ENCODE results near the gene STK32B.

STK32B gene

GRCh38 chr4:5127556-5127955 is 76.3 kb downstream of the STK32B start:
- DNase-seq = no peak

DNA sequence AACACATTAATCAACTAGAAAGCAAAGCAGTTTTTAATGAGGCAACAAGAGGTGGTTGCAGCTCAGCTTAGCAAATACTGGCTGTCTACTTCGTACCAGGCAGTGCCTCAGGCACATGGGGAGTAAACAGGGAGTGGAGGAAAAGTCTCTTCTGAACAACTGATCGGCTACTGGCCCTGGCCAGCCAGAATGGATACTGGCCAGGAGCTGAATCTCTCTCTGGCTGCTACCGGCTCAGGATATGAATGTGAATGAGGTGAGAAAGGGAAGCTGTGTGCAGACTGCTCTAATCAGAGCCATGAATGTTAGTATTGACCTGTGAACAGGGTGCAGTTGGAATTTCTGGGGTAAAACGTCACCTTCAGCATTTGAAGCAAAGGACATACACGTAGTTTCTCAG is 77.3 kb downstream of the STK32B start:
- DNase-seq = no peak

- no peak for DNase-seq
These were observed 81.9 kb downstream of the STK32B start for GRCh38 chr4:5133201-5133600.

GRCh38 chr4:5133933-5134594 is 82.8 kb downstream of the STK32B start:
- DNase-seq = no peak

DNA sequence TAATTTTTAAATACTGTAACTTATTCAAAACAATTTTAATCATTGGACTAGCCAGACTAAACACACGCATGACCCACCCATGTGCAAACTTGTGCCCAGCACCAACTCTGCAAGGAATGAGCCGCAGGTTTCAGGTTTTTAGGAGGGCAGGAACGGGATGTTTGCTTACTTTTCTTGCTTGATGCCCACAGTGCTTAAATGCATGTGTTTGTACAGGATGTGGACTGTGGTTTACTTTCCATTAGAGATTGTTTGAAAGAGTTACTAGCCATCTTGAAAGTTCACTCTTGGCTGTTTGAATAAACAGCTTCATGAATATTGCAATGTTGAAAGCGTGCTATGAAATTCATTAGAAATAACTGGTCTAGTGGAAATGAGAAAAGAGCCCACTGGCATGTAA is 83.3 kb downstream of the STK32B start:
- DNase-seq = no peak

GRCh38 chr4:5137226-5137625 is 85.9 kb downstream of the STK32B start:
- no peak for DNase-seq

GRCh38 chr4:5137927-5138326 is 86.6 kb downstream of the STK32B start:
- DNase-seq = no peak

DNA sequence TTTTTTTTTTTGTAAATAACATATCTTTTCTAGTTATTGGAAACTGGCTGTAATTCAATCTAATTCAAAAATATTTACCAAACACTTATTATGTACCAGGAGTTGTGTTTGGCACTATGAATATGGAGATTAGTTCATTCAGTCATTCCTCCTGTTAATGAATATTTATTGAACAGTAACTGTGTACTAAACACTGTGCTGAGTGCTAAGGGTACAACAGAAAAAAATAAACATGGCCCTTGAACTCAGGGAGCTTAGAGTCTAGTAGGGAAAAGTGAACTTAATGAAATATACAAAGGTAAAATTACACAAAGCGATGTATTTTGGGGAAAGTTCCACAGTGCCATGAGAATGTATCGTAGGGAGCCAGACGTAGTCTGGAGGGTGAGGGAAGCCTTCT is 87.1 kb downstream of the STK32B start:
- no peak for DNase-seq

- DNase-seq = no peak
These were observed 87.9 kb downstream of the STK32B start for GRCh38 chr4:5139141-5139540.

GRCh38 chr4:5141802-5142201 is 90.5 kb downstream of the STK32B start:
- DNase-seq = no peak

- peak; percentile 25 for DNase-seq
These were observed 91.4 kb downstream of the STK32B start for GRCh38 chr4:5142726-5143125.

DNA sequence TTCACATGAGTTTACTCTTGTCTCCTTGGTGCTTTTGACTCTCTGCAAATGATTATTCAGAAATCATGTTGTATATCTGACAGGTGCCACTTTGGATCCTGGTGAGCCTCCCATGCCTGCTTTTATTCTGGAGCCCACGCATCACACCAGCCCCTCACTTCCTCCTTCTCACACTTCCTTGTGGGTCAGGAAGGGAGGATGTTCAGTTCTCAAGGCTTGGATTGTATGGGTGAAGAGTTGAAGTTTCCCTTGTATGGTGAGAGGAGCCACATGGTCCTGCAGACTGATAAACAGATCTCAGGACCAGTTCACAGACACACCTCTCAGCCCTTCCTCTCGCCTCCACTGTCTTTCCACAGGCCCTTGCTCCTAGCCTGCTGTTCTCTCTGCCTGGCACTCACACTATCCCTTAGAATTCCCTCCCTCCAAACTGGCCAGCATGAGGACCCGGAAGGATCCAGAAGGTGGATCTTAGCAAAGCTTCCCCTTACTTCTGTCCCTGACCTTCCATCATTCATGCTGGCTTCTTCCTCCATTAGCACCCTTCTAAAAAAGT is 92.1 kb downstream of the STK32B start:
- no peak for DNase-seq

GRCh38 chr4:5143940-5144339 is 92.7 kb downstream of the STK32B start:
- no peak for DNase-seq

GRCh38 chr4:5144384-5144783 is 93.1 kb downstream of the STK32B start:
- DNase-seq = peak; percentile 50

DNA sequence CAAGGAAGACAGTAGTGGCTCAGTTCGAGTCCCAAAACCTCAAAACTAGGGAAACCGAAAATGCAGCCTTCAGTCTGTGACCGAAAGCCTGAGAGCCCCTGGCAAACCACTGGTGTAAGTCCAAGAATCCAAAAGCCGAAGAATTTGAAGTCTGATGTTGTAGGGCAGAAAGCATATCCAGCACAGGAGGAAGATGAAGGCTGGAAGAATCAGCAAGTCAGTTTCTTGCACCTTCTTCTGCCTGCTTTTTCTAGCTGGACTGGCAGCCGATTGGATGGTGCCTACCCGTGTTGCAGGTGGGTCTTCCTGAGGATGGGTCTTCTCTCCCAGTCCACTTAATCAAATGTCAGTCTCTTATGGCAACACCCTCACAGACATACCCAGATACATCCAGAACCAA is 95.0 kb downstream of the STK32B start:
- DNase-seq = no peak

DNA sequence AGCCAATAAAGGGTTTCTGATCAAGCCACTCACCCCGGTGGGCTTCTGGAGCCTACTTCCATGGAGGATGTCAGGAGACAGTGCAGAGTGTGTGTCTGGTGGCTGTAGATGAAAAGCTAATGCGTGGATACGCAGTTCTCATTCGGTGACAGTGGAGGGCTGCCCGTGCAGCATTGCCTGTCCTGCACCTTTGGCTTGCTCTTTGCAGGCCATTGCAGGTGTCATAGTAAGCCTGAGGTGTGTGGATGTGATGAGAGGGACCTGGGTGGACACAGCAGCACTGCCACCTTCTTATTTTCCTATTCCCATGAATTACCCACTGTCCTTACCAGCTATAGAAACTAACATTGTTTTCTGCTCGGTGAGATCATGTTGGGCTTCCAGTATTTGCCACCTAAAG is 101.2 kb downstream of the STK32B start:
- DNase-seq = no peak

DNA sequence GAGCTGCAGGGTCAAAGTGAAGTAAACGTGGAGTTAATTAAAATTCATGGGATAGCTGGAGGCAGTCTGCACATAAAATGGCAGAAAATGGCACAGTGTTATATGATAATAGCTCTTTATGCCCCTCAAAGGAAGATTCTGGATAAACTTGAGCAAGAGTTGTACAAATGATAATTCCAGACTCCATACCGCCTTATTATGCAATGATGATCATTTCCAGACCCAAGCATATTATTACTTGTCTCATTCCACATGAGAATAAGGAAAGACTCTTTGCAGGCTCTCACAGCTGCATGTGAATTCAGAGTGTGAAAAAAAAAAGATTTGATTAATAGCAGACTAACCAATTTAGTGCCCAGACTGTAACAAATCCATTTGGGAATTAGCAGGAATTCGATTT is 105.4 kb downstream of the STK32B start:
- DNase-seq = no peak

DNA sequence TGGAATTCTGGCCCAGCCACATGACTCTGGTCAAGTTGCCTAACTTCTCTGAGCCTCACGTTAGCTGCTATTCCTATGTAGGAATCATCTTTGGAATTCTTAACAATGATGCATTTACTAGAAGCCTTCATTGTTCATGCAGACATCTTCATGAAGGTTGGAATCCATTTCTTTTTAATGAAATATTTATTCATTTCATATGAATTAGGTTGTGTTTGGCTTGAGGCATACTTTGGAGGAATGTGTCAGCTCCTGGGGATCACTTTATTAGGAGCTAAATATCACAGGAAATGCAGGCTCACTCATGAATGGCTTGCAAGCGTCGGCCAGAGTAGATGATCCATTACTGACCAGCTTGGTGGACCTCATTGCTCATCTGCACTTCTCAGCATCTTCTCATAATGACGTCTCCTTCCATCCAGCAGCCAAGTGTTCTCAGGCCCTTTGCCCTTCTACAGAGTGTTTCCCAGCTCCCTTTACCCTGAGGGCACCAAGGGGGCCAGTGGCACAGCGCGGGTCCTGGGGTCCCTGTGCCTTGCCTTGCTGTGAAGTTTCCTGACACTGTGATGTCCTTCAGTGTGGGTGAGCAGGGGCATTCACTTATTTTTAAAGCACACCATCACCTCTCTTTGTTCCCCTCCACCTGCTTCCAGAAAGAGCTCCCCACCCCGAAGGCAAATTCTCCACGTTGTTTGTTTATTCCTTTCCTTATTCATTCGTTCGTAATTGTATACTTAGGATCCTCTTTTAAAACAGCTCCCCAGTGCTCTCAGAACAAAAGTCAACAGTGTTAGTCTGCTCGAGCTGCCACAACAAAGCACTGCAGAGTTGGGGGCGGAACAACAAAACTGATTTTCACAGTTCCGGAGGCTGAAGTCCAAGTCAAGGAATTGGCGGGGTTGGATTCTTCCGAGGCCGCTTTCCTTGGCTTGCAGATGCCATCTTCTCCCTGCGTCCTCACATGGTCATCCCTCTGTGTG is 106.8 kb downstream of the STK32B start:
- DNase-seq = no peak

DNA sequence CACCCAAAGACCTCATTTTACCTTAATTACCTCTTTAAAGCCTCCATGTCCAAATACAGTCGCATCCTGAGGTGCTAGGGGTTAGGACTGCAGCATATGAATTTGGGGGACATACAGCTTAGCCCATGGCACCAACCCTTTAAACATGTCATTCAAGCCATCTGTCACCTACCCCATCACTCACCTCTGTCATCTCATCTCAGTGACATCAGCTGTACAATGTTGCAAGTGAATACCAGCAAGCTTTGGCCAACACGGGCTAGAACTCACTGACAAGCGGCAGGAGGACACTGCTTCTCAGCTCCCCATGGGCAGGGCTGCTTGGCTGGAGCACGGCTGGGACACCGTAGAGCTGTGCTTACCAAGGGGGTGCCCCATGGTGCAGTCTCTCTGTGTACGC is 107.5 kb downstream of the STK32B start:
- no peak for DNase-seq

GRCh38 chr4:5160668-5161067 is 109.4 kb downstream of the STK32B start:
- no peak for DNase-seq

DNA sequence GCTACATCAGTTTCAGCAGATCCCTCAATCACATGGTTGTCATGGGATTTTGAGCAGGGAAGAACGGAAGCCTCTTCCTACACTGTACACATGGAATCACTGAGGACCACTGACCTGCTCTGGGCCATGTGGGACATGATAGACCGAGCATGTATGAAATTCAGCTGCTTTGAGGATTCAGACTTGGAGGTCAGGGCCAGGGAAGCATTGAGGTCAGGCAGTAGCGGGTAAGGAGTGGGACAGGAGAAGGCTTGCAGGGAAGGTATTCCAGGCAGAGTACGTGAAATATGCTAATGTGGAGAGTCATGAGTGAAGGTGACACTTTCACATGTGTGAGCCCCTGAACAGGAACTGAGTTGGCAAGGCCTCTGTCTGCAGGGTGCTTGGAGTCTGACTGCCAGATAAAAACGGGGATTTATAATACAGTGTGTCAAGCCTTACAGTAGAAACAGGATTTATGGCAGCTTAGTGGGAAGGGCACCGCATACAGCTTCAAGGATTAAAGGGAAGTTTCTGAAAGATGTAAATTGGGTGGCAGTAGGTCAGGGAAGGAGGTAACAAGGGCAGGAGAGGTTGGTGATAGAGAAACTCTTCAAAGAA is 111.7 kb downstream of the STK32B start:
- no peak for DNase-seq

DNA sequence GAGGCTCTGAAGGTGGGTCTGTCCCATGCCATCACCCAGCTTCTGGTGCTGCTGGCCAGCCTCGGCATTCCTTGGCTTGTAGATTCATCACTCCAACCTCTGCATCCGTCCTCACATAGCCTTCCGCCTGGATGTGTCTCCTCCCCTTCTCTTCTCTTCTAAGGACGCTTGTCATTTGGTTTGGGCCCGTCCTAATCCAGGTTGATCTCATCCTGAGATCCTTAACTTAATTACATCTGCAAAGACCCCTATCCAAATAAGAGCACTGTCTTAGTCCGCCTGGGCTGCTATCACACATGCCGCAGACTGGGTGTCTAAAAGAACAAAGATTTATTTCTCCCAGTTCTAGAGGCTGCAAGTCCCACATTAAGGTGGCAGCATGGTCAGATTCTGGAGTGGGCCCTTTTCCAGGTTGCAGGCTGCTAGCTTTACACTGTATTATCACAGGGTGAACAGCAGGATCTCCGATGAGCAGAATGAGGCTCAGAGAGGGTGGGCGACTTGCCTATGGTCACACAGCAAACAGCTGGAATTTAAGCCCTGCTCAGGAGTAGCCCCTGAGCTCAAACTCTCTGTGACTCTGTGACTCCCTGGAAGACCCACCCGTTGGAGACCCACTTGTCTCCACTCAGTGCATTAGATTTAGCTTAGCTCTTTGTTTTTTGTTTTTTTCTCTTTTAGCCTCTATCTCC is 113.1 kb downstream of the STK32B start:
- no peak for DNase-seq
